B cell (primary cell): ENCODE data around the gene KCNJ11. TPM values are rescaled to one million over a fixed set of nuclear protein-coding genes. Genes with fewer than 3 reads are reported as not detected.

ENCODE experiments used
- ATAC-seq: fragments of 200-7000 bp; cut with Tn5 transposase; one replicate; pipeline ENCODE4 v1.10.0; 2021; ENCODE audit warnings: low read depth, mild to moderate bottlenecking, moderate number of reproducible peaks, moderate library complexity
- CTCF ChIA-PET: fragments of 350-600 bp; sonication (Branson Sonifier 250); formaldehyde crosslinking; loops from one replicate; lab custom pipeline; 2021; ENCODE audit warnings: antibody characterized with exemption, inconsistent platforms; lab: Charles Lee
- POLR2A ChIA-PET: fragments of 350-600 bp; sonication (Branson Sonifier 250); formaldehyde crosslinking; loops from one replicate; lab custom pipeline; 2021; ENCODE audit warnings: antibody characterized with exemption; lab: Charles Lee
- DNase-seq: peaks from one replicate; pipeline ENCODE4 v3.0.0; 2013
- H2AFZ ChIP-seq: 2 replicates; pipeline ENCODE4 v1.6.1; 2012; ENCODE audit warnings: mild to moderate bottlenecking, low read depth, low read length; ENCODE audit not compliant: insufficient read depth, poor library complexity, severe bottlenecking
- H3K27ac ChIP-seq, 2 donors: 1 replicate in 1 of 2; 2 replicates in 1 of 2; pipeline ENCODE4 v1.5.1; 2012 to 2013; ENCODE audit warnings: low read length in 2 of 2, mild to moderate bottlenecking in 2 of 2, moderate library complexity in 1 of 2
- H3K27me3 ChIP-seq, 4 experiments: fragments of 200-600 bp in 1 of 4; sonication (generic) in 1 of 4; replicated peaks in 1 of 4; 1 replicate in 2 of 4; 2 replicates in 2 of 4; pipeline versions ENCODE4 v1.6.1 to v1.7.0; 2013 to 2016; ENCODE audit warnings: low read length in 3 of 4, mild to moderate bottlenecking in 2 of 4, mixed read lengths in 1 of 4, moderate library complexity in 1 of 4; ENCODE audit not compliant: insufficient read depth in 4 of 4, control insufficient read depth in 3 of 4; ENCODE audit errors: control extremely low read depth in 1 of 4
- H3K36me3 ChIP-seq, 2 experiments: replicated peaks in 1 of 2; 1 replicate in 1 of 2; 2 replicates in 1 of 2; pipeline versions ENCODE4 v1.6.1 to v1.7.1; 2013; ENCODE audit warnings: low read length in 1 of 2; ENCODE audit not compliant: insufficient read depth in 2 of 2, control insufficient read depth in 1 of 2; ENCODE audit errors: control extremely low read depth in 1 of 2, extremely low read depth in 1 of 2
- H3K4me1 ChIP-seq, 2 donors: fragments of 200-600 bp in 1 of 2; sonication (generic) in 1 of 2; 1 replicate in 1 of 2; 2 replicates in 1 of 2; pipeline versions ENCODE4 v1.5.1 to v1.6.1; 2013 to 2017; ENCODE audit warnings: low read length in 2 of 2; ENCODE audit not compliant: control insufficient read depth in 2 of 2, insufficient read depth in 2 of 2
- H3K4me2 ChIP-seq: replicated peaks from 2 replicates; pipeline ENCODE3; 2012; ENCODE audit warnings: mild to moderate bottlenecking, low read depth, low read length; ENCODE audit not compliant: poor library complexity, severe bottlenecking
- H3K4me3 ChIP-seq, 5 experiments: fragments of 200-600 bp in 1 of 5; sonication (generic) in 1 of 5; 1 replicate in 3 of 5; 2 replicates in 2 of 5; pipeline versions ENCODE4 v1.5.1 to v1.7.0; 2011 to 2016; ENCODE audit warnings: low read length in 4 of 5, mild to moderate bottlenecking in 4 of 5, low read depth in 2 of 5, control low read depth in 1 of 5, moderate library complexity in 1 of 5; ENCODE audit not compliant: insufficient read depth in 1 of 5; ENCODE audit errors: control extremely low read depth in 1 of 5, extremely low read depth in 1 of 5
- H3K79me2 ChIP-seq: fragments of 200-600 bp; sonication (generic); one replicate; pipeline ENCODE4 v1.6.0; 2016; ENCODE audit warnings: low read length; ENCODE audit not compliant: control insufficient read depth, insufficient read depth
- H3K9ac ChIP-seq: fragments of 200-600 bp; sonication (generic); 2 replicates; pipeline ENCODE4 v1.6.1; 2017; ENCODE audit warnings: mild to moderate bottlenecking, low read length, moderate library complexity
- H3K9me3 ChIP-seq, 3 donors: one replicate each; pipeline versions ENCODE4 v1.6.1 to v1.7.1; 2013; ENCODE audit warnings: low read length in 2 of 3; ENCODE audit not compliant: control insufficient read depth in 2 of 3, insufficient read depth in 1 of 3; ENCODE audit errors: control extremely low read depth in 1 of 3
- H4K20me1 ChIP-seq: 2 replicates; pipeline ENCODE4 v1.6.0; 2012; ENCODE audit warnings: mild to moderate bottlenecking, low read length; ENCODE audit not compliant: insufficient read depth, control insufficient read depth, poor library complexity, severe bottlenecking
- H3K27ac Mint-ChIP-seq: one replicate; pipeline ENCODE4 v1.8.0; 2021; ENCODE audit warnings: mixed read lengths
- H3K27me3 Mint-ChIP-seq: one replicate; pipeline ENCODE4 v1.8.0; 2021; ENCODE audit warnings: mixed read lengths
- H3K4me1 Mint-ChIP-seq: one replicate; pipeline ENCODE4 v1.8.0; 2021; ENCODE audit warnings: mixed read lengths
- H3K4me3 Mint-ChIP-seq: one replicate; pipeline ENCODE4 v1.8.0; 2021; ENCODE audit warnings: mixed read lengths
- H3K9me3 Mint-ChIP-seq: one replicate; pipeline ENCODE4 v1.8.0; 2022; ENCODE audit warnings: mixed read lengths; ENCODE audit not compliant: insufficient read depth
- CTCF ChIP-seq: fragments of 200-600 bp; IDR thresholded peaks from one replicate; pipeline ENCODE4 v1.8.0; 2022; ENCODE audit warnings: antibody characterized with exemption, mild to moderate bottlenecking
- EZH2 ChIP-seq: IDR thresholded peaks from 2 replicates; pipeline ENCODE4 v1.6.1; 2012; ENCODE audit warnings: borderline replicate concordance, low read depth, mild to moderate bottlenecking, moderate library complexity, low read length; ENCODE audit not compliant: insufficient read depth, poor library complexity, severe bottlenecking
- WGBS: methylation state at CpG from one replicate; pipeline ENCODE4 v1.1.5; 2013; ENCODE audit warnings: missing lambda C conversion rate; ENCODE audit not compliant: insufficient coverage; 5-methylcytosine and 5-hydroxymethylcytosine counted together
- intact Hi-C: fragments of 100-400 bp; cut with micrococcal nuclease; formaldehyde crosslinking; loops from one replicate; pipeline ENCODE4 v1.10.0; 2022
- polyA plus RNA-seq: library from polyadenylated mRNA; depleted of rRNA; stranded (reverse); fragments of >200 nt; gene quantifications from 2 replicates; pipeline ENCODE4 v1.2.3, GENCODE V29; 2012
- total RNA-seq, 2 donors: library from RNA; stranded (reverse); fragments of 120-200 nt in 1 of 2; gene quantifications; 1 replicate in 1 of 2; 2 replicates in 1 of 2; pipeline versions ENCODE4 v1.2.3 to v1.2.4, GENCODE V29; 2013 to 2022

Gene KCNJ11
- total and polyA plus RNA-seq, 2 donors (not counting 1 experiment from before 2014, with no cell fraction given) = 1.4 to 2.1 TPM

GRCh38 chr11:17410606-17411379, 22.3 kb upstream of the KCNJ11 start:
- ChIA-PET POLR2A (no interaction called here), CTCF (interaction anchor here (0.7 kb wide), 2 partner anchors 19 to 110 kb away, joined by 4 to 5 read pairs; no protein-coding TSS in a partner anchor)
- Mint-ChIP-seq H3K27me3 (peaks cover 12% of the 10 kb centered on the region), H3K9me3 (no peaks in the 10 kb centered on the region), H3K4me3 (no peak overlapping the region), H3K4me1 (peaks cover under 1% of the 10 kb centered on the region), H3K27ac (no peak overlapping the region)
- Histone ChIP-seq H3K4me3 (no peak overlapping the region), H3K79me2 (no peaks in the 10 kb centered on the region), H3K27me3 (peaks cover 0 to 6% (median 0%) of the 10 kb centered on the region in 4 experiments), H3K36me3 (no peaks in the 10 kb centered on the region), H3K9me3 (peaks cover 0 to 2% (median 0%) of the 10 kb centered on the region in 3 donors), H3K9ac (no peak overlapping the region), H3K4me2 (no peak overlapping the region), H2AFZ (no peak overlapping the region), H3K4me1 (no peaks in the 10 kb centered on the region), H3K27ac (no peak overlapping the region), H4K20me1 (no peaks in the 10 kb centered on the region)
- WGBS = 43% methylated on average over 11 of the region's 11 CpGs
- ATAC-seq (no peak), DNase-seq (no peak)
- no peak for TF ChIP-seq CTCF
- no peak for TF ChIP-seq EZH2
- intact Hi-C loops = no loop called here

- no peak for ATAC-seq
- no peak overlapping the region for H3K27ac Mint-ChIP-seq
- peaks cover 0 to 2% (median 0%) of the 10 kb centered on the region in 3 donors for H3K9me3 ChIP-seq
- no peaks in the 10 kb centered on the region for H3K36me3 ChIP-seq
- peaks cover 4% of the 10 kb centered on the region for H3K4me1 Mint-ChIP-seq
- no peaks in the 10 kb centered on the region for H3K9me3 Mint-ChIP-seq
- H2AFZ ChIP-seq = no peak overlapping the region
- DNase-seq = no peak
- WGBS = 98% methylated on average over 7 of the region's 7 CpGs
- H4K20me1 ChIP-seq = no peaks in the 10 kb centered on the region
- no peak for TF ChIP-seq CTCF
- TF ChIP-seq EZH2 = no peak
- POLR2A ChIA-PET = no interaction called here
- H3K4me2 ChIP-seq = no peak overlapping the region
- H3K79me2 ChIP-seq = no peaks in the 10 kb centered on the region
- no peak overlapping the region for H3K4me3 Mint-ChIP-seq
- CTCF ChIA-PET = no interaction called here
- no peaks in the 10 kb centered on the region for H3K4me1 ChIP-seq
- H3K9ac ChIP-seq = no peak overlapping the region
- no peak overlapping the region for H3K4me3 ChIP-seq
- no peak overlapping the region for H3K27ac ChIP-seq
- peaks cover 7% of the 10 kb centered on the region for H3K27me3 Mint-ChIP-seq
- H3K27me3 ChIP-seq = peaks cover 0 to 3% (median 0%) of the 10 kb centered on the region in 4 experiments
- intact Hi-C loops = no loop called here
These were observed 20.2 kb upstream of the KCNJ11 start for GRCh38 chr11:17408641-17409040.
